OCI-LY3 (cell line): ENCODE measurements around the gene NRG3.

Experiments
- H2AFZ ChIP-seq: fragments of 200-600, 300-600 bp; shearing (Covaris generic); 2 replicates; pipeline ENCODE4 v1.6.0; 2014; ENCODE audit warnings: antibody characterized with exemption, low read depth, low read length
- H3K27ac ChIP-seq: fragments of 200-600, 300-600 bp; sonication (generic); 2 replicates; pipeline ENCODE4 v1.5.1; 2014; ENCODE audit warnings: mild to moderate bottlenecking, low read length, moderate library complexity, mixed read lengths
- H3K27me3 ChIP-seq: fragments of 200-600, 300-600 bp; sonication (generic); 2 replicates; pipeline ENCODE4 v1.6.1; 2014; ENCODE audit warnings: low read depth, low read length, mixed read lengths
- H3K36me3 ChIP-seq: fragments of 200-600, 300-600 bp; sonication (generic); replicated peaks from 2 replicates; pipeline ENCODE3; 2014; ENCODE audit warnings: low read depth, low read length, mixed read lengths
- H3K4me1 ChIP-seq: fragments of 300-600, 200-600 bp; sonication (generic); 2 replicates; pipeline ENCODE4 v1.6.1; 2014; ENCODE audit warnings: low read length, mixed read lengths
- H3K4me2 ChIP-seq: fragments of 200-600, 300-600 bp; sonication (generic); 2 replicates; pipeline ENCODE4 v1.6.1; 2014; ENCODE audit warnings: low read length, mixed read lengths
- H3K4me3 ChIP-seq: fragments of 300-600, 200-600 bp; sonication (generic); 2 replicates; pipeline ENCODE4 v1.5.1; 2014; ENCODE audit warnings: antibody characterized with exemption, mild to moderate bottlenecking, low read length, moderate library complexity
- H3K79me2 ChIP-seq: fragments of 300-600, 200-600 bp; shearing (Covaris generic); 2 replicates; pipeline ENCODE4 v1.6.1; 2014; ENCODE audit warnings: mild to moderate bottlenecking, low read length, mixed read lengths
- H3K9ac ChIP-seq: fragments of 300-600, 200-600 bp; shearing (Covaris generic); 2 replicates; pipeline ENCODE4 v1.6.0; 2014; ENCODE audit warnings: mild to moderate bottlenecking, low read length, moderate library complexity
- H3K9me3 ChIP-seq: fragments of 200-600, 300-600 bp; shearing (Covaris generic); 2 replicates; pipeline ENCODE4 v1.6.1; 2014; ENCODE audit warnings: low read length, mixed read lengths; ENCODE audit not compliant: insufficient read depth
- H4K20me1 ChIP-seq: fragments of 200-600, 300-600 bp; sonication (generic); 2 replicates; pipeline ENCODE4 v1.6.1; 2016; ENCODE audit warnings: low read length, mixed read lengths; ENCODE audit not compliant: insufficient read depth
- EZH2phosphoT487 ChIP-seq: fragments of 200-600 bp; shearing (Covaris generic); IDR thresholded peaks from 2 replicates; pipeline ENCODE4 v1.6.1; 2018; ENCODE audit warnings: antibody characterized with exemption, mixed run types, low read depth
- TF ChIP-seq, protein P1 (sequence below): fragments of 200-600, 300-600 bp; sonication (generic); IDR thresholded peaks from 2 replicates; pipeline ENCODE4 v1.5.1; 2014; ENCODE audit warnings: antibody characterized with exemption, low read length, low read depth

Gene NRG3

DNA sequence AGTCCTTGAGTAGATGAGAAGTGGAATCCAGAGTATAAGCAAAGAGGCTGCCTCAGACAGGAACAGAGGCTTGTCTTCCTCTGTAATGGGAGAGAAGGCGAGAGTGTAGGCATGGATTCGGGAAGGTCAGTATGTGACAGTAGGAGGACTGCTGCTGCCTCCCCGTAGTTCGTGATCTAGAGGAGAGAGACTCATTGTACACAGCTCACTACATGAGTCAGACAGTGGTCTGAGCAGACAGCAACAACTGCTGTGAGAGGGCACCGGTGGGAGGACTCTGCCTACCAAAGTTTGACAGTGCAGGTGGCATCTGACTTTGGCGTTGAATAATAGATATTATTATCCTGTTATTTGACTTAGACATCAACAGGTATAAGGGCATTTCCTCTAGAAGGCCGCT is 319.4 kb downstream of the NRG3 start:
- Histone ChIP-seq H3K9me3 (no peaks in the 10 kb centered on the region), H2AFZ (no peak overlapping the region), H3K27me3 (no peaks in the 10 kb centered on the region), H3K9ac (no peak overlapping the region), H3K36me3 (no peaks in the 10 kb centered on the region), H3K4me1 (no peaks in the 10 kb centered on the region), H3K27ac (no peak overlapping the region), H3K4me2 (no peak overlapping the region), H3K79me2 (no peaks in the 10 kb centered on the region), H4K20me1 (no peaks in the 10 kb centered on the region), H3K4me3 (no peak overlapping the region)
- TF ChIP-seq, protein P1, sequence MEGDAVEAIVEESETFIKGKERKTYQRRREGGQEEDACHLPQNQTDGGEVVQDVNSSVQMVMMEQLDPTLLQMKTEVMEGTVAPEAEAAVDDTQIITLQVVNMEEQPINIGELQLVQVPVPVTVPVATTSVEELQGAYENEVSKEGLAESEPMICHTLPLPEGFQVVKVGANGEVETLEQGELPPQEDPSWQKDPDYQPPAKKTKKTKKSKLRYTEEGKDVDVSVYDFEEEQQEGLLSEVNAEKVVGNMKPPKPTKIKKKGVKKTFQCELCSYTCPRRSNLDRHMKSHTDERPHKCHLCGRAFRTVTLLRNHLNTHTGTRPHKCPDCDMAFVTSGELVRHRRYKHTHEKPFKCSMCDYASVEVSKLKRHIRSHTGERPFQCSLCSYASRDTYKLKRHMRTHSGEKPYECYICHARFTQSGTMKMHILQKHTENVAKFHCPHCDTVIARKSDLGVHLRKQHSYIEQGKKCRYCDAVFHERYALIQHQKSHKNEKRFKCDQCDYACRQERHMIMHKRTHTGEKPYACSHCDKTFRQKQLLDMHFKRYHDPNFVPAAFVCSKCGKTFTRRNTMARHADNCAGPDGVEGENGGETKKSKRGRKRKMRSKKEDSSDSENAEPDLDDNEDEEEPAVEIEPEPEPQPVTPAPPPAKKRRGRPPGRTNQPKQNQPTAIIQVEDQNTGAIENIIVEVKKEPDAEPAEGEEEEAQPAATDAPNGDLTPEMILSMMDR: no peak
- TF ChIP-seq EZH2phosphoT487: no peak

DNA sequence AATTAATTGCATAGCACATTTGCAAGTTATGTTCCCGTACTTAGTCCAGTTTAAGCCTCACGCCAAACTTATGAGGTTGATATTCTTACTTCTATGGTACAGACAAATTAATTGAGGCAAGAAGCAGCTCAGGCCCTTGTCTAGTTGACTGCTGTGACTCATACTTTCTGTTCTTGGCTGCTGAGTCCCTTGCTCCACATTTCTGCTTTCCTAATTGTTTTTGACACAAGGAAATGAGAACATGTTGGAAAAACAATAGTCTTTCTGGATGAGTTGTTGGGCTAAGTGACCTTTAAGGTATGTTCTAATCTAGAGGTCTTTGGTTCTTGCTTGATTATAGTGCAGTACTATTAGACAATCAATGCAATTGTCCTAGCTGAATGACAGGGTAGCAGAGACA is 331.8 kb downstream of the NRG3 start:
- Histone ChIP-seq H3K9me3 (no peaks in the 10 kb centered on the region), H3K4me1 (no peaks in the 10 kb centered on the region), H2AFZ (no peak overlapping the region), H3K79me2 (no peaks in the 10 kb centered on the region), H3K27me3 (no peaks in the 10 kb centered on the region), H3K9ac (no peak overlapping the region), H3K4me3 (no peak overlapping the region), H3K4me2 (no peak overlapping the region), H3K27ac (no peak overlapping the region), H4K20me1 (no peaks in the 10 kb centered on the region), H3K36me3 (no peaks in the 10 kb centered on the region)
- TF ChIP-seq, protein P1: no peak

DNA sequence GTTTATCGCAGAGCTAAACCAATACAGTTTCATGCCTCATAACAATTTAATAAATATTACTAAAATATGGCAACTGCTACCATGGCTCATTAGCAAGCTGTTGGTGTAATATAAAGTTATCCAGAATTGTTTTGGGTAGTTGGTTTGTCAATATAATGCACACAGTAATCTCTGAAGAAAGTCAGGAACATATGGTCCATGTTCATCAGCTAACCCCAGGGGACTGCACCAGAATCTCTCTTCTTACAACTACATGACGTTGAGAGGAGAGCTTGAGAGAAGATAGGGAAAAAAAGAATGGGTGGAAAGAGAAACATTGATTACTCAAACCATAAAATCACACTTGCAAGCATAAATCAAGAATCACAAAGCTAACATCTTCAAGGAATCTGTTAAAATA is 333.7 kb downstream of the NRG3 start:
- H3K4me3 ChIP-seq: no peak overlapping the region
- H3K36me3 ChIP-seq: no peaks in the 10 kb centered on the region
- TF ChIP-seq, protein P1: no peak
- TF ChIP-seq EZH2phosphoT487: no peak
- H3K79me2 ChIP-seq: no peaks in the 10 kb centered on the region
- no peak overlapping the region for H3K9ac ChIP-seq
- no peak overlapping the region for H2AFZ ChIP-seq
- H3K27ac ChIP-seq: no peak overlapping the region
- H3K4me2 ChIP-seq: no peak overlapping the region
- no peaks in the 10 kb centered on the region for H4K20me1 ChIP-seq
- H3K4me1 ChIP-seq: no peaks in the 10 kb centered on the region
- H3K9me3 ChIP-seq: no peaks in the 10 kb centered on the region
- no peaks in the 10 kb centered on the region for H3K27me3 ChIP-seq

DNA sequence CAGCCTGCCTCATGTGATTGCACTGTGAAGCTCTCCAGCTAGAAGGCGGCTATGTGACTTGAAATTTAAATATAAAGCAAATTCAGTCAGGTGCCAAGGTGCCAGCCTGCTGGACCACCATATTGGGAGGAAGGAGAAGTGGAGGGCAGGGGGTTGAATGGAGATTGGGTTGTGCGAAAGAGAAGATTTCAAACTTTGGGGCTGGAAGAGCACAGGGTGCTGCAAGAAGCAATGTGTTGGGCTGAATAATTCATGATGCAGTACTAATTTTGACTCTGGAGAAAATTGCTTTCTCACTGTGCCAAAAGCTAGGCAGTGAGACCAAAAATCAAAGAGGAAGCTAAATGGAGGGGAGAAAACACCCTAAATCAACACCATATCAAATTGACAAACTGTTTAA is 335.3 kb downstream of the NRG3 start:
- Histone ChIP-seq H3K9me3 (no peaks in the 10 kb centered on the region), H3K9ac (no peak overlapping the region), H3K27me3 (no peaks in the 10 kb centered on the region), H3K4me3 (no peak overlapping the region), H3K27ac (no peak overlapping the region), H3K4me1 (no peaks in the 10 kb centered on the region), H3K36me3 (no peaks in the 10 kb centered on the region), H3K4me2 (no peak overlapping the region), H3K79me2 (no peaks in the 10 kb centered on the region), H4K20me1 (no peaks in the 10 kb centered on the region), H2AFZ (no peak overlapping the region)
- TF ChIP-seq, protein P1: no peak
- no peak for TF ChIP-seq EZH2phosphoT487
